Natural killer cell (primary cell): ENCODE results near the gene LONRF3. TPM values are rescaled to one million over a fixed set of nuclear protein-coding genes. Genes with fewer than 3 reads are reported as not detected.

Source experiments
- ATAC-seq, 3 donors: fragments of 150-1000 bp in 2 of 3; fragments of 200-7000 bp in 1 of 3; cut with Tn5 transposase; 1 replicate in 1 of 3; 2 replicates in 2 of 3; pipeline ENCODE4 v1.10.0; 2021; ENCODE audit warnings: mild to moderate bottlenecking in 2 of 3, moderate library complexity in 2 of 3
- DNase-seq, 2 donors: peaks; one replicate each; pipeline versions ENCODE4 v3.0.0 to v3.0.0-alpha.2; 2013 to 2021; ENCODE audit warnings: mixed read lengths in 1 of 2
- H3K27ac ChIP-seq: one replicate; pipeline ENCODE4 v1.5.1; 2013; ENCODE audit warnings: mild to moderate bottlenecking, low read length
- H3K27me3 ChIP-seq: one replicate; pipeline ENCODE4 v1.6.1; 2013; ENCODE audit warnings: low read length; ENCODE audit not compliant: control insufficient read depth, insufficient read depth
- H3K36me3 ChIP-seq: one replicate; pipeline ENCODE4 v1.6.1; 2013; ENCODE audit warnings: low read length; ENCODE audit not compliant: control insufficient read depth, insufficient read depth
- H3K4me1 ChIP-seq: one replicate; pipeline ENCODE4 v1.6.1; 2013; ENCODE audit warnings: low read length; ENCODE audit not compliant: control insufficient read depth, insufficient read depth
- H3K4me3 ChIP-seq: one replicate; pipeline ENCODE4 v1.5.1; 2013; ENCODE audit warnings: low read length
- H3K9me3 ChIP-seq: one replicate; pipeline ENCODE4 v1.6.1; 2013; ENCODE audit warnings: low read length; ENCODE audit not compliant: control insufficient read depth, insufficient read depth
- H3K27ac Mint-ChIP-seq, 2 donors: one replicate each; pipeline ENCODE4 v1.8.0; 2022; ENCODE audit warnings: mild to moderate bottlenecking in 2 of 2, mixed read lengths in 2 of 2, moderate library complexity in 1 of 2
- H3K27me3 Mint-ChIP-seq, 2 donors: one replicate each; pipeline ENCODE4 v1.8.0; 2022; ENCODE audit warnings: low read depth in 2 of 2, mixed read lengths in 2 of 2
- H3K36me3 Mint-ChIP-seq: one replicate; pipeline ENCODE4 v1.8.0; 2022; ENCODE audit warnings: mixed read lengths
- H3K4me1 Mint-ChIP-seq, 2 donors: one replicate each; pipeline ENCODE4 v1.8.0; 2022; ENCODE audit warnings: mixed read lengths in 2 of 2
- H3K4me3 Mint-ChIP-seq: one replicate; pipeline ENCODE4 v1.8.0; 2022; ENCODE audit warnings: mild to moderate bottlenecking, moderate library complexity, mixed read lengths
- H3K9me3 Mint-ChIP-seq, 2 donors: one replicate each; pipeline ENCODE4 v1.8.0; 2022; ENCODE audit warnings: mixed read lengths in 2 of 2
- WGBS: methylation state at CpG from one replicate; pipeline ENCODE4 v1.1.7; 2013; ENCODE audit warnings: missing lambda C conversion rate; ENCODE audit not compliant: insufficient coverage; 5-methylcytosine and 5-hydroxymethylcytosine counted together
- intact Hi-C: fragments of 100-400 bp; cut with micrococcal nuclease; formaldehyde crosslinking; loops from one replicate; pipeline ENCODE4 v1.14.2; 2022
- total RNA-seq, 4 donors: library from RNA; stranded (reverse); fragments of 120-200 nt in 1 of 4; gene quantifications; one replicate each; pipeline versions ENCODE4 v1.2.3 to v1.2.4, GENCODE V29; 2013 to 2022
- TF ChIP-seq, protein P1 (sequence below): fragments of 200-600 bp; IDR thresholded peaks from one replicate; pipeline ENCODE4 v1.8.0; 2022; ENCODE audit warnings: antibody characterized with exemption

LONRF3 gene
- total RNA-seq, 3 donors from 2014 or later (not counting 1 experiment from before 2014, with no cell fraction given): 13.4 to 21.2 (median 17.4) TPM

DNA sequence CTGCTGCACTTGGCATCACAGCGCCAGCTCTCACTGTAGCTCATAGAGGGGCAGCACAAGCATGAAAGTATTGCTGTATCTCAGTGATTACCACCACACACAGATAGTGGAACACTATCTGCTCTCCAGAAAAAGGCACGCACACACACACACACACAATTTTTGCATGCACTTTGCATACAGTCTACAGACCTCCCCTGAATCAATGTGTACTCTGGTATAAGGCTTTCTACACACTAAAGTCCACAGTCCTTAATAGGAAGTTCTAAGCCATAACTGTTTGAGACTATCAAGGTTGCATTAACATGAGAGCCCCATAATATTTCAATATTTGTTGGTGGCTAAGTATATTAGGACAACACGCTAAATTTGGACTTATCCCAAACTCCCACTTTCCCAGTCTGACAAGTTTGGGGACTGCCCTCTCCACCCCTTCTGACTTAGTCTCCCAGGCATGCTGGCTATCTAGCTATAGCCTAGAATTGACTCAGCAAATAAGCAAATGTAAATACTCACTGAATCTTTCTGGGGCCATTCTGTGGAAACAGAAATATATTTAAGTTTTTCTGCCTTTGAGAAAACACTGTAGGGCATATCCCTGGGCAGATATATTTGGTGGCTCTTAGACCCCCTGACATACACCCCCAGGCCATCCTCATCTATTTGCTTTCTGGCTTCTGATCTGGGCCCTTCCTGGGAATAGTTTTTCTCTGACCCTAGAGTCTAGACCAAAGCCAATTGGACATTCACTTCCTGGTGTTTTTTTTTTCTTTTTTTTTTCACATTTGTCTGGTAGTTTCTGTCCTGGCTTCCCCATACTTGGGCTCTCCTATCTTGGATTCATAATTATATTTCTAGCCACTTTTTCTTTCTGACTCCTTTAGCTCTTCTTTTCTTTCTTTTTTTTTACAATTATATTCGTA is 62.0 kb downstream of the LONRF3 start:
- Mint-ChIP-seq H3K36me3 (no peaks in the 10 kb centered on the region), H3K4me3 (no peak overlapping the region), H3K4me1 (no peaks in the 10 kb centered on the region), H3K27me3 (peaks cover 7 to 8% of the 10 kb centered on the region in 2 donors), H3K27ac (no peak overlapping the region), H3K9me3 (peaks cover 0 to 4% of the 10 kb centered on the region in 2 donors)
- H3K36me3 ChIP-seq: no peaks in the 10 kb centered on the region
- TF ChIP-seq, protein P1, sequence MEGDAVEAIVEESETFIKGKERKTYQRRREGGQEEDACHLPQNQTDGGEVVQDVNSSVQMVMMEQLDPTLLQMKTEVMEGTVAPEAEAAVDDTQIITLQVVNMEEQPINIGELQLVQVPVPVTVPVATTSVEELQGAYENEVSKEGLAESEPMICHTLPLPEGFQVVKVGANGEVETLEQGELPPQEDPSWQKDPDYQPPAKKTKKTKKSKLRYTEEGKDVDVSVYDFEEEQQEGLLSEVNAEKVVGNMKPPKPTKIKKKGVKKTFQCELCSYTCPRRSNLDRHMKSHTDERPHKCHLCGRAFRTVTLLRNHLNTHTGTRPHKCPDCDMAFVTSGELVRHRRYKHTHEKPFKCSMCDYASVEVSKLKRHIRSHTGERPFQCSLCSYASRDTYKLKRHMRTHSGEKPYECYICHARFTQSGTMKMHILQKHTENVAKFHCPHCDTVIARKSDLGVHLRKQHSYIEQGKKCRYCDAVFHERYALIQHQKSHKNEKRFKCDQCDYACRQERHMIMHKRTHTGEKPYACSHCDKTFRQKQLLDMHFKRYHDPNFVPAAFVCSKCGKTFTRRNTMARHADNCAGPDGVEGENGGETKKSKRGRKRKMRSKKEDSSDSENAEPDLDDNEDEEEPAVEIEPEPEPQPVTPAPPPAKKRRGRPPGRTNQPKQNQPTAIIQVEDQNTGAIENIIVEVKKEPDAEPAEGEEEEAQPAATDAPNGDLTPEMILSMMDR: no peak
- no peak for ATAC-seq
- H3K9me3 ChIP-seq: no peaks in the 10 kb centered on the region
- intact Hi-C loops: no loop called here
- H3K27ac ChIP-seq: no peak overlapping the region
- H3K4me1 ChIP-seq: no peaks in the 10 kb centered on the region
- no peak for DNase-seq
- no peaks in the 10 kb centered on the region for H3K27me3 ChIP-seq
- WGBS: 100% methylated on average over 2 of the region's 4 CpGs
- no peak overlapping the region for H3K4me3 ChIP-seq

DNA sequence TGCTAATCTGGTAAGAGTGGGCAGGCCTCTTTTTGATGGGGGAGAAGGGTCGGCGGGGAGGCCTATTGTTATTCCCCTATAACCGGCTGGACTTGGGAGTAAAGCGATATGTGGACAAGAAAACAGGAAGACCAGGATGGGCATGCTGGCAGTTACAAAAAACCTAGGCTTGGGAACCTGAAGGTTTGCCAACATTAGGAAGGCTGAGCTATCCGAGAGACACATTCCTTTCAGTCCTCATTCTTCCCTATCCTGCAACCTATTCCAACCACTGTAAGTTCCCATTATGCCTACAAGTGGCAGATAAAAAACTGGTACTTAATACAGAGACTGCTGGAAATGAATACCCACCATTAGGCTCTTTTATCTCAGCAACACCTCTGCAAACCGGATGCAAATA is 66.0 kb downstream of the LONRF3 start:
- Histone ChIP-seq H3K9me3 (no peaks in the 10 kb centered on the region), H3K4me3 (no peak overlapping the region)
- WGBS: 97% methylated on average over 6 of the region's 6 CpGs

DNA sequence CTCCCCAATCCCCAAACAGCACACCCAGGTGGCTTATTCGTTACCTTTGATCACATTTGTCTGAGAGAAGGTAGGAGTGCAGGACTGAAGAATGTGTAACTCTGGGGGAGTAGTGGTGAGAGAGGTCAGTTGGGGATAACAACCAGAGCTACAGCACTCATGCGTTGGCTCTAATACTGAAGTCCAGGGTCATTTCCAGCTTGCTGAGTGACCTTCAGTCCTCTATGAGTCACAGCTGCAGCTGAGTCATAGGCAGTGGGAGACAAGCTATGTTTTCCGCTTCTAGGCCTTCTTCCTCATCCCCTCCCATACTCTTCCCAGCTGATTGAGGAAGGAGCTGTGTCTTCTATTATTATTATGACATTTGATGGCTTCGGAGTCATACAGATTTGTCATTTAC is 66.8 kb downstream of the LONRF3 start:
- no peaks in the 10 kb centered on the region for H3K36me3 Mint-ChIP-seq
- no peaks in the 10 kb centered on the region for H3K9me3 Mint-ChIP-seq
- ATAC-seq (no peak), DNase-seq (no peak)
- Histone ChIP-seq H3K9me3 (no peaks in the 10 kb centered on the region), H3K36me3 (no peaks in the 10 kb centered on the region), H3K27ac (no peak overlapping the region), H3K4me1 (no peaks in the 10 kb centered on the region), H3K4me3 (no peak overlapping the region), H3K27me3 (no peaks in the 10 kb centered on the region)
- intact Hi-C loops: no loop called here
- H3K27me3 Mint-ChIP-seq: peaks cover 0 to 5% of the 10 kb centered on the region in 2 donors
- TF ChIP-seq, protein P1: no peak
- WGBS: 86% methylated on average over 2 of the region's 4 CpGs
- H3K4me3 Mint-ChIP-seq: no peak overlapping the region
- no peak overlapping the region for H3K27ac Mint-ChIP-seq
- H3K4me1 Mint-ChIP-seq: no peaks in the 10 kb centered on the region

More for the DNA sequence above, 66.0 kb downstream of the LONRF3 start:
- Mint-ChIP-seq H3K27ac (no peak overlapping the region), H3K36me3 (no peaks in the 10 kb centered on the region), H3K4me3 (no peak overlapping the region), H3K4me1 (no peaks in the 10 kb centered on the region), H3K9me3 (no peaks in the 10 kb centered on the region), H3K27me3 (peaks cover 0 to 5% of the 10 kb centered on the region in 2 donors)
- no peaks in the 10 kb centered on the region for H3K36me3 ChIP-seq
- no peaks in the 10 kb centered on the region for H3K27me3 ChIP-seq
- ATAC-seq (no peak), DNase-seq (no peak)
- H3K27ac ChIP-seq: no peak overlapping the region
- TF ChIP-seq, protein P1: no peak
- intact Hi-C loops: no loop called here
- no peaks in the 10 kb centered on the region for H3K4me1 ChIP-seq
